ENCODE data around the gene LRFN2. TPM values are rescaled to one million over a fixed set of nuclear protein-coding genes. Genes with fewer than 3 reads are reported as not detected.

LRFN2 gene
- total RNA-seq, 1 experiment from 2014 or later: not detected

GRCh38 chr6:40443842-40444241 is 143.3 kb downstream of the LRFN2 start:
- H3K27me3 ChIP-seq: no peaks in the 10 kb centered on the region
- H3K9me3 ChIP-seq: no peaks in the 10 kb centered on the region
- no peak overlapping the region for H3K4me3 ChIP-seq
- H3K36me3 ChIP-seq: no peaks in the 10 kb centered on the region
- no peak for DNase-seq

GRCh38 chr6:40442591-40442990 is 144.6 kb downstream of the LRFN2 start:
- no peaks in the 10 kb centered on the region for H3K27me3 ChIP-seq
- H3K36me3 ChIP-seq: no peaks in the 10 kb centered on the region
- H3K4me3 ChIP-seq: no peak overlapping the region
- no peaks in the 10 kb centered on the region for H3K9me3 ChIP-seq
- no peak for DNase-seq

GRCh38 chr6:40441150-40441549 is 146.0 kb downstream of the LRFN2 start:
- H3K36me3 ChIP-seq: no peaks in the 10 kb centered on the region
- H3K9me3 ChIP-seq: no peaks in the 10 kb centered on the region
- H3K27me3 ChIP-seq: no peaks in the 10 kb centered on the region
- no peak for DNase-seq
- no peak overlapping the region for H3K4me3 ChIP-seq

GRCh38 chr6:40440053-40440452 is 147.1 kb downstream of the LRFN2 start:
- no peak overlapping the region for H3K4me3 ChIP-seq
- no peaks in the 10 kb centered on the region for H3K9me3 ChIP-seq
- H3K36me3 ChIP-seq: no peaks in the 10 kb centered on the region
- no peaks in the 10 kb centered on the region for H3K27me3 ChIP-seq
- no peak for DNase-seq

GRCh38 chr6:40439026-40439800 is 148.0 kb downstream of the LRFN2 start:
- Histone ChIP-seq H3K36me3 (no peaks in the 10 kb centered on the region), H3K27me3 (no peaks in the 10 kb centered on the region), H3K9me3 (no peaks in the 10 kb centered on the region), H3K4me3 (no peak overlapping the region)
- DNase-seq: no peak

GRCh38 chr6:40438246-40438887 is 148.8 kb downstream of the LRFN2 start:
- Histone ChIP-seq H3K36me3 (no peaks in the 10 kb centered on the region), H3K27me3 (no peaks in the 10 kb centered on the region), H3K9me3 (no peaks in the 10 kb centered on the region), H3K4me3 (no peak overlapping the region)
- no peak for DNase-seq

GRCh38 chr6:40437631-40438030 is 149.5 kb downstream of the LRFN2 start:
- Histone ChIP-seq H3K9me3 (no peaks in the 10 kb centered on the region), H3K4me3 (no peak overlapping the region), H3K27me3 (no peaks in the 10 kb centered on the region), H3K36me3 (no peaks in the 10 kb centered on the region)
- no peak for DNase-seq

- H3K4me3 ChIP-seq: no peak overlapping the region
- no peak for DNase-seq
- H3K36me3 ChIP-seq: no peaks in the 10 kb centered on the region
- no peaks in the 10 kb centered on the region for H3K9me3 ChIP-seq
- no peaks in the 10 kb centered on the region for H3K27me3 ChIP-seq
These were observed 150.2 kb downstream of the LRFN2 start for GRCh38 chr6:40436685-40437604.

- Histone ChIP-seq H3K4me3 (no peak overlapping the region), H3K9me3 (no peaks in the 10 kb centered on the region), H3K27me3 (no peaks in the 10 kb centered on the region), H3K36me3 (no peaks in the 10 kb centered on the region)
- no peak for DNase-seq
These were observed 154.2 kb downstream of the LRFN2 start for GRCh38 chr6:40432982-40433381.

GRCh38 chr6:40431706-40432105 is 155.5 kb downstream of the LRFN2 start:
- Histone ChIP-seq H3K36me3 (no peaks in the 10 kb centered on the region), H3K27me3 (no peaks in the 10 kb centered on the region), H3K4me3 (no peak overlapping the region), H3K9me3 (no peaks in the 10 kb centered on the region)
- no peak for DNase-seq

- Histone ChIP-seq H3K9me3 (no peaks in the 10 kb centered on the region), H3K27me3 (no peaks in the 10 kb centered on the region), H3K4me3 (no peak overlapping the region), H3K36me3 (no peaks in the 10 kb centered on the region)
- no peak for DNase-seq
These were observed 160.0 kb downstream of the LRFN2 start for GRCh38 chr6:40427196-40427595.

GRCh38 chr6:40426346-40427066 is 160.7 kb downstream of the LRFN2 start:
- Histone ChIP-seq H3K36me3 (no peaks in the 10 kb centered on the region), H3K9me3 (no peaks in the 10 kb centered on the region), H3K4me3 (no peak overlapping the region), H3K27me3 (no peaks in the 10 kb centered on the region)
- no peak for DNase-seq

GRCh38 chr6:40425192-40425919 is 161.8 kb downstream of the LRFN2 start:
- Histone ChIP-seq H3K4me3 (no peak overlapping the region), H3K27me3 (no peaks in the 10 kb centered on the region), H3K36me3 (no peaks in the 10 kb centered on the region), H3K9me3 (no peaks in the 10 kb centered on the region)
- no peak for DNase-seq

- no peak for DNase-seq
- Histone ChIP-seq H3K4me3 (no peak overlapping the region), H3K27me3 (no peaks in the 10 kb centered on the region), H3K36me3 (no peaks in the 10 kb centered on the region), H3K9me3 (no peaks in the 10 kb centered on the region)
These were observed 165.1 kb downstream of the LRFN2 start for GRCh38 chr6:40422046-40422445.

- Histone ChIP-seq H3K36me3 (no peaks in the 10 kb centered on the region), H3K4me3 (no peak overlapping the region), H3K9me3 (no peaks in the 10 kb centered on the region), H3K27me3 (no peaks in the 10 kb centered on the region)
- DNase-seq: no peak
These were observed 167.0 kb downstream of the LRFN2 start for GRCh38 chr6:40419946-40420728.

Data from MG63 (cell line).